Measurements from ENCODE around the gene TOP2A.

TOP2A gene

GRCh38 chr17:40417609-40418427, at the start of gene TOP2A:
Gene TOP2A (minus strand): TSS chr17:40417896. CDS start chr17:40417791, 105 bp downstream.
- peak; percentile 99 for DNase-seq

- no peak for DNase-seq
These were observed 49.7 kb upstream of the TOP2A start for GRCh38 chr17:40467281-40467867.

DNA sequence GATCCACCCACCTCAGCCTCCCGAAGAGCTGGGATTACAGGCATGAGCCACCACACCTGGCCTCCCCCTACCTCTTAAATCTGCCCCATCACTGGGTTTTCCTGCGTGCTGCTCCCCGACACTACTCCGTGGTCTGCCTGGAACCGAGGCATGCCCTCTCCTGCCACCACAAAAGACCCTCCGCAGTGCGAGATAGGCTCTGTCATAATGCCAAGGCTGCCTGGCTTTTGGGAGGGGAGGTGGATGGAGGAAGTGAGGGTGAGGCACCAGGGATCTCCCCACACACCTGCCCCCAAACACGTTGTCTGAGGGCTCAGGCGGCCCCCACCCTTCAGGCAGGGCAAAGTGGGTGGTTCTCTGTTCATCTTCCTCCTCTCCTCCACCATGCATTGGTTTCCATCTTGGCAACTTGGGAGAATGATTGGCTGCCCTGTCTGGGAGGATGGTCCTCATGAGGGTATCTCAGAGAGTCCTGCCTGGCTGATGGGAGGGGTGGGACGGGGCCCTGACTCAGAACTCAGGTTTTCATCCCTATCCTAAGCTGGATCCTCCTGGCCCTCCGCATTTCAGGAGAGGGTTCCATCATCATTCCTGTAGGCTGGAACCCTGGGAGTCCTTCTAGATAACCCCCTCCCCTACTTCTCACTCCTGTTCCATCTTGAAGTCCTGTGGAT, 48.7 kb upstream of the TOP2A start:
- no peak for DNase-seq

- DNase-seq: no peak
These were observed 46.7 kb upstream of the TOP2A start for GRCh38 chr17:40464392-40464855.

- DNase-seq: no peak
These were observed 45.4 kb upstream of the TOP2A start for GRCh38 chr17:40463122-40463550.

DNA sequence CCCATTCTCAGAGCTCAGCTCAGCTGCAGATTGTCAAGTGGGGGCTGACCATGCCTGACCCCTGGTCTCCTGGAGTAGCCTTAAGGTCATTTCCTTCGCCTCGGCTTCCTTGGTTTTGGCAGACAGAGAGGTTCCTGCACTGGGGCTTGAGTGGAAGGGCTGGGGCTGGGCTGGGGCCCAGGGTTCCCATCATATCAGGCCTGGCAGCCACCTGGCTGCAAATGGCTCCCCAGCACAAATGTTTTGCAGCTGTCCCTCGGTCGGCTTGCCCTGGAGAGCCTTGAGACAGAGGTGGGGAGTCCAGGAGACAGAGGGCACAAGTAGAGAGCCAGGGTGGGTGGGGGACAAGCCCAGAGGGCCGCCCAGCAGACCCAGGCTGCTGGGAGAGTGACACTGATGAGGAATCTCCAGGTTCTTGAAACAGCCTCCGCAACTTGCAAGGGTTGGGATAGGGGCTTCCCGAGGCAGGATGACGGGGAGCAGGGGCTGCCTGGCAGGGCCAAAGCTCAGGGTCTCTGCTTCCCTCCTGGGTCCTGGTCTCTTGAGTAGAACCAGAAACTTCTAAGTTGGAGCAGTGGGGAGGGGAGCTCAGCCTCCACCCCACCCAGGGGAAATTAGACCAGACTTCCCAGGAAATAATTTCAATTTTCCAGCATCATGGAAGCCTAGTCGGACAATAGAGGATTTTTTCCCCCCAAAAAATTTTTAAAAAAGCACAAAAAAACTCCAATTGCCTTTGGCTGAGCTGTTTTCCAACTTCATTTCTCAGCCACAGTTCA, 44.8 kb upstream of the TOP2A start:
- DNase-seq: no peak

DNA sequence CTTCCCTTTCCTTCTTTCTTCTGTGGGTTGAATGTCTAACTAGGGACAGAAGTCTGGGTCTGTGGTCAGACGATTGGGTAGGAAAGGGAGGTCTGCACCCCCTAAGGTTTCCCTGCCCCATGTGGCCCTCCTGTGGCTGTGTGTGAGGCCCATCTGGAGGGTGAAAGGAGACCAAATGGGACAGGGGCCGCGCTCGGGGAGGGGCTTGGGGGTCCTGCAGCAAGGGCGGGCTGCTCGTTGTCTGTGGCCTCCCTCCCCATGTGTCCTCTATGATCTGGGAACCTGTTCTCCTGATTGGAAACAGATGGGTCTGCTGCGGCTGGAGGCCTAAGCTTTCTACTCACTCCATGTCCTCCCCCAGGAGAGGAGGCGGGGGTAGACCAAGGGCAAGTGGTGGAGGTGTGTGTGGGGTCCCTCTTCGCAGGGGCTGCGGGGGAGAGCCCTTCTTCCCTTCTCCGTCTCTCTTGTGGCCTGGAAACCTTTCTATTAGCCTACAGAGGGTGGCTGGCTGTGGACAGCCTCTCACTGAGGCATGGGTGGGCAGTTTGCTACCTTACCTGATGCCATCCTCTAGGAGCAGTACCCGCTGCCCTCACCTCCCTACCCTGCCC, 44.1 kb upstream of the TOP2A start:
- DNase-seq: no peak

DNA sequence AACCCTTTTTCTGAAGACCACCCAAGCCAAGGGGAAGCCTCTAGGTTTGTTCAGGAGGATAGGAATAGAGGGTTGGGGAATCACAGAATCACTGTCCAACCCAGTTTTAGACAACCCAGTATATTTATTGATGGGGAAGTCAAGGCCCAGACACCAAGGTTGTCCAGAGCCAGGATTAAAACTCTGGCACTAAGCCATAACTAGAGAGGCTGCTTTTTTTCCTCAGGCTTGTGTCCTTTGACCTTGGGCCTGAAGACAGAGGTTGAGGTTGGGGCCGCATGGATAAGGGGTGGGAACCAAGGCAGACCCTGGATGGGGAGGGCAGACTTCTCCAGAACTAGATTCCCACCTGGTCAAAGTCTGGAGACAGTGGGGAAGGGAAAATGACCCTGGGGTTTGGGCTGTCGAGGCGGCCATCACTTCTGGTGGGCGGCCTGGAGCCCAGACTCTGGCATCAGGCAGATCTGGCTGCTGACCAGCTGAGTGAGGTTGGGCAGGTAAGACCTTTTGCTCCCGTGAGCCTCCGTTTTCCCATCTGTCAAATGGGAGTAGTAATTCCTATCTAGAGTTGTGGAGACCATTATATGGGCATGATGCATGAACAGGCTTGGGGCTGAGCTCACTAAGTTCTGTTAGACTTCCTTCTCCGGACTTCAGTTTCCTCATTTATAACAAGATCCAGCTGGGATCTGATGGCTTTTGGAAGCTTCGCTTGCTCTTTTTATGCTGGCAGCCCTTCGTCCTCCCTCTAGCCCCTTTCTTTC, 43.5 kb upstream of the TOP2A start:
- no peak for DNase-seq

DNA sequence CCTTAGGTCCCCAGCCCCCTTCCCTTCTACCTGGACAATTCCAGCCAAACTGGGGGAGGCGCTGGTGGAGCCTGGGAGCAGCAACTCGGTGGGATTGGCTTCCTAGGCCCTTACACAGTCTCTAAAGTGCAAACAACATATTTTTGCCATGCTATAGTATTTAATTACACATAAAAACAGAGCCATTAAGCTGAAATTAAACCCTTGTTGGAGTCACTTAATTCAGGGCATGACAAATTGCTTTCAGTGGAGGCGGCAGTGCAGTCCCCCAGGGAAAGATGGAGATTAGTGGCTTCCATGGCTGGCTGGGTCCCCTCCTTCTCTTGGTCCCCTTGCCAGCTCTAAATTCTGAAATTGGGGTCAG, 42.9 kb upstream of the TOP2A start:
- no peak for DNase-seq

DNA sequence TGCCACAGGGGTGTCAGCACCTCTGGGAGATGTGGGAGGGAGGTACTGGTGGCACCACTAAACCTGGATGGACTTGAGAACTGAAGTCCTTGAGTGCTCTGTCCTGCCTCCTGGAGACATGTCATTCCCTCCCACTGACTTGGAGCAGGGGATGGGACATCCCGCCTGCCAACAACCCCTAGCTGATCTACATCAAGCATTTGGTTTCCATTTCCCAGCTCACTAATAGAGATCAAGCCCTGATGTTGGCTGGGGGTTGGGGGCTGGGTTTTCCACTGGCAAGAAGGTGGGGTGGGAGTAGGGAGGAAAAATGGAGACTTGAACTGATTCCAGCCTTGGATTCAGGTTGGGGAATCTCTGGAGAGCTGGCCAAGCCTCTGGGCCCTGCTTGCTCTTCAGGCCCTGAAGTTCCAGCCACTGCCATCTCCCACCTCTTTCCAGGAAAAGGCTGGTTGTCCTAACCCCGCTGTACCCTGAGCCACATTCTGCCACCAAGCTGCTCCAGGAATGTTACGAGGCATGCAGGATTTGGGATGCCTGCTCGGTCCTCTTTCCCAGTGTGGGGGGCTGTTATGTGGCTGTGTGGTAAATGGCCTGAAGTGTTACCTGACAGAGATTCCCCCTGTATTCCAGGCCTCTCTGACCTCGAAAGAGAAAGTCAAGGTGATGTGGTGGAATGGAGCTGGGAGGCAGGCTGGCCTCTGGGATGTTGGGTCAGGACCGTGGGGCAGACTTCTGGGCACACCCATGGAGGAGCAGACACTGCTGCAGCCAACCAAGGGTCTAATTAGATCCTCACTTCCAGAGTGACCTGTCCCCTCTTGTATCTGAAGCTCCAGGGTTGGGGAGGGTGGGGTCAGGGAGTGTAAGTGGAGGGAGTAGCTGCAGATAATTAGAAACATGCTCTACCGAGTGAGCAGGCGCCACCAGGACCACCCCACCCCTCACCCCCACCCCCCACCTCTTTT, 42.2 kb upstream of the TOP2A start:
- DNase-seq: no peak

GRCh38 chr17:40458851-40459482, 41.3 kb upstream of the TOP2A start:
- DNase-seq: no peak

DNA sequence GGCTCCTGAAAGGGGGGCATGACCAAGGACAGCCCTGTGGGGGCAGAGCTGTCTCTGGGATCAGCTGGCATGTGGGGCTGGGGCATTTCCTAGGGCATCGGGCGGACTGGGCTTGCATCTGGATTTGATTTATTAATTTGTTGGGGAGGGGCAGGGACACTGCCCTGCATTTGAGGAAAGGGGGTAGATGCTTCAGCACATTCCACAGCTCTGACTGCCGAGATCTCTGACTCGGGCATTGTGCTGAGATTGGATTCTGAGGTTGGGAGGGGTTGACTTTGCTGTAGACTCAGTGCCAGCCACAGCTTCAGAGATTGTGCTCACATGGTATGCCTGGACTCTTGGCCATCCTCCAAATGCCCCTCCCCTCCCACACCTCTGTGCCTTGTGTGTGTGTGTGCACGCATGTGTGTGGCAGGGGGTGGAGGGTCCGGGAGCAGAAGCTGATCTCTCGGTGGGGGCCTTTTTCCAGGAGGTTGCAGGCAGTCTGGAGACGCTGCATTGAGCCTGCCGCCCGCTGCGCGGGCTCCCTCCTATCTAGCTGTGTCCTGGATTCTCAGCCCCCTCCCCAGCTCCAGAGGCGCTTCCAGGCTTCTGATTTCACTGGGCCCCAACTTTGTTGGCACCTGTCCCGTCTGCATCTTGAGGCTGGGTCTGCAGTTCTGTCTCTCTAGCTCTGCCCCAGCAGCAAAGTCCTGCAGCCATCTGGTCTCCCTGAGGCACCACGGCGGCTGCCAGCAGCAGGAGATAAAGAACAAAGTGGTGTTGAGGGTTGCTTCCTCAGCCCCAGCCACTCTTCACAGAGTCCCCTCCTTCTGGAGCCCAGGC, 40.5 kb upstream of the TOP2A start:
- no peak for DNase-seq

DNA sequence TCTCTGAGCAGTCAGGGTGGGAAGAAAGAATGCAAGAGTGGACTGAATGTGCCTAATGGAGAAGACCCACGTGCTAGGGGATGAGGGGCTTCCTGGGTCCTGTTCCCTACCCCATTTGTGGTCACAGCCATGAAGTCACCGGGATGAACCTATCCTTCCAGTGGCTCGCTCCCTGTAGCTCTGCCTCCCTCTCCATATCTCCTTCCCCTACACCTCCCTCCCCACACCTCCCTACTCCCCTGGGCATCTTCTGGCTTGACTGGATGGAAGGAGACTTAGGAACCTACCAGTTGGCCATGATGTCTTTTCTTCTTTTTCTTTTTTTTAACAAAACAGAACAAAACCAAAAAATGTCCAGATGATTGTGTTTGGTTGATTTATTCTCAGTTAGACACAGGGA, 39.7 kb upstream of the TOP2A start:
- DNase-seq: no peak

GRCh38 chr17:40456396-40456951, 38.8 kb upstream of the TOP2A start:
- no peak for DNase-seq

- DNase-seq: no peak
These were observed 36.9 kb upstream of the TOP2A start for GRCh38 chr17:40454613-40454995.

DNA sequence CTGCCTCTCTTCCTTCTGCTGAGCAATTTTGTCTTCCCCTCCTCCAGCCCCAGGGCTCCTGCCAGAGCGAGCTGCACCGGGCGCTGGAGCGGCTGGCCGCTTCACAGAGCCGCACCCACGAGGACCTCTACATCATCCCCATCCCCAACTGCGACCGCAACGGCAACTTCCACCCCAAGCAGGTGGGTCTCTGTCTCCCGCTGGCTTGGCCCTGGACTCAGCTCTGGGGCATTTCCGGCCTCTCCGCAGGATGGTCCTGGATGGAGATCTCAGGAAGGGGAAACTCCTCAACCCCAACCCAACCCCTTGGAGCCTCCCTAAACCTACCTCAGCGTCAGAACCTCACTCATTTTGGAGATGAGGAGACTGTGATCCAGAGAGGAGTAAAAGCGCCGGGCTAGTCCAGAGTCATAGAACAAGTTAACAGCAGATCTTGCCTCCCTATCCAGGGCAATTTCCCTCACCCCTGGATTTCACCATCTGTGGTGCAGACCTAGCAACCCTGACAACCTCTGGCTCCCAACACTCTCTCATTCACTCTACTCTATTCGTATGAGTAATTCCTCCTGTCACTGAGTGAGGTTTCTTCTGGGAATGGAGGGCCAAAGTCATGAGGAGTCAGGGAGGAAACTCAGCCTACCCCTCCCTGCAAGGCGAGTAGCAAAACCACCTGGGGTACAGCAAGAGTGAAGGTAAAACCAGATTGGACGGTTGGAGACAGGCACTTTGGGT, 36.4 kb upstream of the TOP2A start:
- DNase-seq: no peak

- DNase-seq: no peak
These were observed 35.3 kb upstream of the TOP2A start for GRCh38 chr17:40452921-40453378.

DNA sequence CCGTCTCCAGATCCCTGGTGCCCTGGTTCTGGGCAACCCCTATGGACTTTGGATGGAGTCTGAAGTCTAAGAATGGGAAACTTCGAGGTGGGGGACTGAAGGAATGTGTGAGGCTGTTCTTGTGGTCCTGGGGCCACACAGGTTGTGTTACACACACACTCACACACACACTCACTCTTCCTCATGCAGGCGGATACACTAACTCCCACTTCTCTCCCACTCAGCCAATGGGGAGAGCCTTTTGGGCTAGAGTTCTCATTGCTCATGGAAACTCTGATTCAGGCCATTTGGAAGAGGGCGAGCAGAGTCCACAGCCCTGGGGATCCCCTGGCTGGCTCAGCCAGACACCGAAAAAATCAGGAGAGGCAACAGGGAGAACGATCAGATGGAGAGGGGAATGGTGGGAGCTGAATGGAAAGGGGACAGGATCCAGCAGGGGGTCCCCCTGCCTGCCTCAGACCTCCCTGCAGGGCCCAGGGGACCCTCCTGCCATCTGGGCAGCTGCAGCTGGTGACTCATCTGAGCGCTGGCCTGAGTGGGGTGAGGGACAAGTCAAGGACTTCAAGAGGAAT, 34.6 kb upstream of the TOP2A start:
- no peak for DNase-seq
